Cardiac muscle cell (in vitro differentiated cells and primary cell): Measurements from ENCODE around the gene PAH. TPM values are rescaled to one million over a fixed set of nuclear protein-coding genes. Genes with fewer than 3 reads are reported as not detected.

Experiments used
- DNase-seq, 2 donors: peaks; one replicate each; pipeline versions ENCODE4 v3.0.0 to v3.0.0-alpha.2; 2010 to 2017; ENCODE audit warnings: low read depth in 1 of 2, low spot score in 1 of 2
- H3K27ac ChIP-seq: fragments of 200-600 bp; sonication (generic); 2 replicates; pipeline ENCODE4 v1.5.1; 2016
- H3K27me3 ChIP-seq: fragments of 200-600 bp; sonication (generic); 2 replicates; pipeline ENCODE4 v1.6.0; 2016; ENCODE audit warnings: control low read depth
- H3K36me3 ChIP-seq: fragments of 200-600 bp; sonication (generic); 2 replicates; pipeline ENCODE4 v1.5.1; 2016; ENCODE audit warnings: control low read depth
- H3K4me1 ChIP-seq: fragments of 200-600 bp; sonication (generic); 2 replicates; pipeline ENCODE4 v1.8.1; 2017; ENCODE audit warnings: low read depth, mild to moderate bottlenecking, mixed run types
- H3K4me3 ChIP-seq: fragments of 200-600 bp; sonication (generic); 2 replicates; pipeline ENCODE4 v1.5.1; 2016; ENCODE audit warnings: mild to moderate bottlenecking
- H3K9me3 ChIP-seq: fragments of 200-600 bp; sonication (generic); 2 replicates; pipeline ENCODE4 v1.5.1; 2017; ENCODE audit warnings: low read depth, mild to moderate bottlenecking, control low read depth
- polyA plus RNA-seq: library from polyadenylated mRNA; unstranded; fragments of >200 nt; fragmentation: Nextera tagmentation; extraction: Ambion mirVana; gene quantifications from 2 replicates; pipeline ENCODE4 v1.2.1, GENCODE V29; 2016
- total RNA-seq: library from RNA; depleted of rRNA; stranded (reverse); fragments of >200 nt; gene quantifications from 2 replicates; pipeline ENCODE4 v1.2.3, GENCODE V29; 2016
- TF ChIP-seq, protein P1 (sequence below): IDR thresholded peaks from 2 replicates; pipeline ENCODE4 v1.5.1; 2012; ENCODE audit warnings: low read depth, mild to moderate bottlenecking, low read length

PAH gene
- total and polyA plus RNA-seq, 2 experiments from 2014 or later = 0.18 TPM; not detected in 1

DNA sequence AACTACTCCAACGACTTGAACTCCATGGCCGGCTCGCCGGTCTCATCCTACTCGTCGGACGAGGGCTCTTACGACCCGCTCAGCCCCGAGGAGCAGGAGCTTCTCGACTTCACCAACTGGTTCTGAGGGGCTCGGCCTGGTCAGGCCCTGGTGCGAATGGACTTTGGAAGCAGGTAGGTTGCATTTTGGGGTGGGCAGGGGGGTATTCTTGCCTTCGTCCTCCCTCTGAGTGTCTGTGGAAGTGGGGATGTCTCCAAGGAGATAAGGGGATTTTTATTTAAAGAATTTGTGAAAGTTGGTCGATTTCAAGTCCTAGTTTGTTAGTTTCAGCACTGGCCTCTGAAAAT lies 41.8 kb upstream of the PAH start:
- Histone ChIP-seq H3K4me3 (peak overlapping the region; percentile 36), H3K9me3 (peaks cover 3% of the 10 kb centered on the region), H3K36me3 (no peaks in the 10 kb centered on the region), H3K27ac (no peak overlapping the region), H3K4me1 (peaks cover 5% of the 10 kb centered on the region), H3K27me3 (peaks cover 100% of the 10 kb centered on the region)
- TF ChIP-seq, protein P1, sequence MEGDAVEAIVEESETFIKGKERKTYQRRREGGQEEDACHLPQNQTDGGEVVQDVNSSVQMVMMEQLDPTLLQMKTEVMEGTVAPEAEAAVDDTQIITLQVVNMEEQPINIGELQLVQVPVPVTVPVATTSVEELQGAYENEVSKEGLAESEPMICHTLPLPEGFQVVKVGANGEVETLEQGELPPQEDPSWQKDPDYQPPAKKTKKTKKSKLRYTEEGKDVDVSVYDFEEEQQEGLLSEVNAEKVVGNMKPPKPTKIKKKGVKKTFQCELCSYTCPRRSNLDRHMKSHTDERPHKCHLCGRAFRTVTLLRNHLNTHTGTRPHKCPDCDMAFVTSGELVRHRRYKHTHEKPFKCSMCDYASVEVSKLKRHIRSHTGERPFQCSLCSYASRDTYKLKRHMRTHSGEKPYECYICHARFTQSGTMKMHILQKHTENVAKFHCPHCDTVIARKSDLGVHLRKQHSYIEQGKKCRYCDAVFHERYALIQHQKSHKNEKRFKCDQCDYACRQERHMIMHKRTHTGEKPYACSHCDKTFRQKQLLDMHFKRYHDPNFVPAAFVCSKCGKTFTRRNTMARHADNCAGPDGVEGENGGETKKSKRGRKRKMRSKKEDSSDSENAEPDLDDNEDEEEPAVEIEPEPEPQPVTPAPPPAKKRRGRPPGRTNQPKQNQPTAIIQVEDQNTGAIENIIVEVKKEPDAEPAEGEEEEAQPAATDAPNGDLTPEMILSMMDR = no peak
- no peak for DNase-seq

DNA sequence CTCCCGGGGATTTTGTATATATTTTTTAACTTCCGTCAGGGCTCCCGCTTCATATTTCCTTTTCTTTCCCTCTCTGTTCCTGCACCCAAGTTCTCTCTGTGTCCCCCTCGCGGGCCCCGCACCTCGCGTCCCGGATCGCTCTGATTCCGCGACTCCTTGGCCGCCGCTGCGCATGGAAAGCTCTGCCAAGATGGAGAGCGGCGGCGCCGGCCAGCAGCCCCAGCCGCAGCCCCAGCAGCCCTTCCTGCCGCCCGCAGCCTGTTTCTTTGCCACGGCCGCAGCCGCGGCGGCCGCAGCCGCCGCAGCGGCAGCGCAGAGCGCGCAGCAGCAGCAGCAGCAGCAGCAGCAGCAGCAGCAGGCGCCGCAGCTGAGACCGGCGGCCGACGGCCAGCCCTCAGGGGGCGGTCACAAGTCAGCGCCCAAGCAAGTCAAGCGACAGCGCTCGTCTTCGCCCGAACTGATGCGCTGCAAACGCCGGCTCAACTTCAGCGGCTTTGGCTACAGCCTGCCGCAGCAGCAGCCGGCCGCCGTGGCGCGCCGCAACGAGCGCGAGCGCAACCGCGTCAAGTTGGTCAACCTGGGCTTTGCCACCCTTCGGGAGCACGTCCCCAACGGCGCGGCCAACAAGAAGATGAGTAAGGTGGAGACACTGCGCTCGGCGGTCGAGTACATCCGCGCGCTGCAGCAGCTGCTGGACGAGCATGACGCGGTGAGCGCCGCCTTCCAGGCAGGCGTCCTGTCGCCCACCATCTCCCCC lies 41.2 kb upstream of the PAH start:
- Histone ChIP-seq H3K27me3 (peaks cover 100% of the 10 kb centered on the region), H3K36me3 (no peaks in the 10 kb centered on the region), H3K9me3 (no peaks in the 10 kb centered on the region), H3K27ac (no peak overlapping the region), H3K4me3 (peak overlapping the region; percentile 36), H3K4me1 (peaks cover 5% of the 10 kb centered on the region)
- DNase-seq = peak; percentile 47 to 50
- TF ChIP-seq, protein P1 = no peak

DNA sequence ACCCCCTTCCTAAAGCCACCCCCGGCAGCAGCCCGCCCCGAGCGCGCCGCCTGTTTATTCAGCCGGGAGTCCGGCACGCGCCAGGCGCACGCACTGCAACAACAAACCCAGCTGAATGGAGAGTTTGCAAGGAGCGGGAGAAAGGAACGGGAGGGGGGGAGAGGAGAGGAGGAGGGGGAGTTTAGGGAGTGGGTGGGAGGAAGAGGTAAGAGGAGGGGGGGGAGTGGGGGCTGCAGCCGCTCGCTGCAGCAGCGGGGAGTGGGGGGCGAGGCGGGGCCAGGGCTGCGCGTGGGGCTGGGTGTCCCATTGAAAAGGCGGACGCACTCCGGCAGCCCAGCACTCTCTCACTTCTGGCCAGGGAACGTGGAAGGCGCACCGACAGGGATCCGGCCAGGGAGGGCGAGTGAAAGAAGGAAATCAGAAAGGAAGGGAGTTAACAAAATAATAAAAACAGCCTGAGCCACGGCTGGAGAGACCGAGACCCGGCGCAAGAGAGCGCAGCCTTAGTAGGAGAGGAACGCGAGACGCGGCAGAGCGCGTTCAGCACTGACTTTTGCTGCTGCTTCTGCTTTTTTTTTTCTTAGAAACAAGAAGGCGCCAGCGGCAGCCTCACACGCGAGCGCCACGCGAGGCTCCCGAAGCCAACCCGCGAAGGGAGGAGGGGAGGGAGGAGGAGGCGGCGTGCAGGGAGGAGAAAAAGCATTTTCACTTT lies 40.5 kb upstream of the PAH start, which contains the start of gene ASCL1:
Gene ASCL1 (plus strand): TSS at position 336 of the 712 bp plus-strand sequence. CDS start 571 bp downstream, outside the sequence.
- Histone ChIP-seq H3K36me3 (no peaks in the 10 kb centered on the region), H3K27ac (no peak within 1 kb of the TSS)

DNA sequence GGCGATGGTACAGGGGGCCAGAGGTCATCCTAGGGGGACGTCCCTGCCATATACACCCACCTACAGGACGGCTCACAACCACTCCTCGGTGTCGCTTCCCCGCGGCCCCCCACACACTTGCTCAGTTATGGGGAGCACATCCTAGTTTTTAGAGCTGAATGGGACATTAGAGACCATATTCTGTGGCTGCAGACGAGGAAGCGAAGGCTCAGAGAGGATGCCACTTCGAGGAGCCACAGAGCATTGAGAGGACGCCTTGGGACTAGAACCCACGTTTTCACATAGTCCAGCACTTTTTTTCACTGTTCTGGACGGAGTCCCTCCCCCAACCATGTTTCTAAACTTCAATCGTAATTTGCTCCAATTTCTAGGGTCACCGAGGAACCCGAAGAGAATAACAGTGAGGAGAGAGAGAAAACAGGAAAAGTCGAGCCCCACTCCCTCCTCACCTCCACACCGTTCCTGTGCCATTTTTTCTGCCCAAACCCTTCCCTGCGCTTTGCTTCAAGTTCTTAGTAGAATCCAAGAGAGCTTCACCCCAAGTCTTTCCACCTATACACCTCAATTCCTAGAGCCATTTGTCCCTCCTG lies 39.8 kb upstream of the PAH start:
- H3K36me3 ChIP-seq = no peaks in the 10 kb centered on the region
- peaks cover 5% of the 10 kb centered on the region for H3K4me1 ChIP-seq
- H3K9me3 ChIP-seq = no peaks in the 10 kb centered on the region
- peaks cover 100% of the 10 kb centered on the region for H3K27me3 ChIP-seq
- DNase-seq = no peak
- TF ChIP-seq, protein P1 = no peak
- peak overlapping the region; percentile 36 for H3K4me3 ChIP-seq
- H3K27ac ChIP-seq = no peak overlapping the region

More for the DNA sequence above, 40.5 kb upstream of the PAH start, which contains the start of gene ASCL1:
- H3K9me3 ChIP-seq = no peaks in the 10 kb centered on the region
- peak within 1 kb of the TSS; percentile 36 for H3K4me3 ChIP-seq
- TF ChIP-seq, protein P1 = no peak
- peaks cover 5% of the 10 kb centered on the region for H3K4me1 ChIP-seq
- DNase-seq = peak; percentile 32 to 43
- H3K27me3 ChIP-seq = peaks cover 100% of the 10 kb centered on the region

DNA sequence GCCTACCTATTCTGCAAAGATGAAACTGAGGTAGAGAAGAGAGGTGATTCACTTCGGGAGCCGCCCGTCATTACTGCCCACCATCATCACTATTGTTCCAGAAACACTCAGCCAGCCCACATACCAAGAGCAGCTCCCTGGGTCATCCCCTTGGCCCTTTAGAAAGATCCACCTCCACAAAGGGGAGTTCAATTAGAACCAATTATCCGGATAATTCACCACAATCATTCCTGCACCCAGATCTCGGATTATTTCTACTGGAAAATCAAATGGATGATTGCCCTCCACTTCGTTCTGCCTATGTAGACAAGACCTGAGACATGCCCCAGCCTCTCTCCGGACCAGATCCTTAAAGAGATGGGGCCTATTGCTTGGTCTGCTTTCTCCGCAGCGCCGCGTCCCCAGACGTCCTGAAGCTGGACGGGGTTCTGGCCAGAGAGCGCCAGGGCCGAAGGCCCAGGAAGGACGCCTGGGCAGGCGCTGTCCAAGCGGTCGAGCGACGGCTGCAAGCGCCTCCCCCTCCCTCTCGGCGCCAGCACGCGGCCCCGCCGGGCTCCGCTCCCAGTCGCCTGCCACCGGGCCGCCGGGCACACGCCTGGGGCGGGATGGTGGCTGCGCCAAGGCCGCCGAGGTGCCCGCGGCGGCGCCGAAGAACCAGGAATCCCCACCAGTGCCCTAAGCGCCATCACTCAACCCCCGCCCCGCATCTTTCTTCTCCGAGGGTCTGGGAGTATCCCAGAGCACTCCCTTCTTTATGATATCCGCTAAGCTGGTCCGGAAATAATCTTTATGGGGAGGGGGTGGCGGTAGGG lies 39.1 kb upstream of the PAH start:
- H3K4me3 ChIP-seq = no peak overlapping the region
- DNase-seq = peak in 1 of 2 donors; percentile 73

More for the DNA sequence above, 39.1 kb upstream of the PAH start:
- H3K27ac ChIP-seq = no peak overlapping the region
- H3K9me3 ChIP-seq = no peaks in the 10 kb centered on the region
- peaks cover 100% of the 10 kb centered on the region for H3K27me3 ChIP-seq
- TF ChIP-seq, protein P1 = no peak
- peaks cover 5% of the 10 kb centered on the region for H3K4me1 ChIP-seq
- no peaks in the 10 kb centered on the region for H3K36me3 ChIP-seq
